Activated T-cell treated with anti-CD3 and anti-CD28 coated beads for 1 hour (primary cell): Measurements from ENCODE around the gene PYDC2.

Source experiments
- DNase-seq: peaks from one replicate; pipeline ENCODE4 v3.0.0-alpha.2; 2020; ENCODE audit warnings: low read depth

The PYDC2 gene

GRCh38 chr3:191461113-191461595 lies at the start of gene PYDC2:
Gene PYDC2, plus strand, starts transcription at chr3:191461163. Its CDS starts 0 bp downstream, at chr3:191461163.
- no peak for DNase-seq

- no peak for DNase-seq
These were observed 48.2 kb upstream of the PYDC2 start for GRCh38 chr3:191412759-191413158.

GRCh38 chr3:191414286-191414685 lies 46.7 kb upstream of the PYDC2 start:
- no peak for DNase-seq

- DNase-seq: no peak
These were observed 46.2 kb upstream of the PYDC2 start for GRCh38 chr3:191414732-191415131.

- no peak for DNase-seq
These were observed 45.4 kb upstream of the PYDC2 start for GRCh38 chr3:191415566-191415965.

- no peak for DNase-seq
These were observed 43.6 kb upstream of the PYDC2 start for GRCh38 chr3:191417457-191417729.

- no peak for DNase-seq
These were observed 40.2 kb upstream of the PYDC2 start for GRCh38 chr3:191420771-191421170.

GRCh38 chr3:191424881-191425280 lies 36.1 kb upstream of the PYDC2 start:
- DNase-seq: no peak

GRCh38 chr3:191425322-191425734 lies 35.6 kb upstream of the PYDC2 start:
- DNase-seq: no peak

GRCh38 chr3:191426311-191426710 lies 34.7 kb upstream of the PYDC2 start:
- no peak for DNase-seq

GRCh38 chr3:191428177-191428576 lies 32.8 kb upstream of the PYDC2 start:
- no peak for DNase-seq

- no peak for DNase-seq
These were observed 30.9 kb upstream of the PYDC2 start for GRCh38 chr3:191430103-191430502.

GRCh38 chr3:191431160-191431822 lies 29.7 kb upstream of the PYDC2 start:
- DNase-seq: no peak

GRCh38 chr3:191432162-191432561 lies 28.8 kb upstream of the PYDC2 start:
- no peak for DNase-seq

GRCh38 chr3:191434024-191434423 lies 26.9 kb upstream of the PYDC2 start:
- no peak for DNase-seq

- no peak for DNase-seq
These were observed 25.0 kb upstream of the PYDC2 start for GRCh38 chr3:191435981-191436380.

GRCh38 chr3:191438150-191438814 lies 22.7 kb upstream of the PYDC2 start:
- DNase-seq: no peak

- DNase-seq: no peak
These were observed 20.4 kb upstream of the PYDC2 start for GRCh38 chr3:191440532-191440931.

- no peak for DNase-seq
These were observed 19.3 kb upstream of the PYDC2 start for GRCh38 chr3:191441687-191442086.

GRCh38 chr3:191444569-191444968 lies 16.4 kb upstream of the PYDC2 start:
- no peak for DNase-seq

- DNase-seq: no peak
These were observed 11.7 kb upstream of the PYDC2 start for GRCh38 chr3:191449256-191449655.

- DNase-seq: no peak
These were observed 5.6 kb upstream of the PYDC2 start for GRCh38 chr3:191455257-191455952.

GRCh38 chr3:191460360-191460759 lies 603 bp upstream of the PYDC2 start:
- no peak for DNase-seq
